Testis (tissue), 3 donors: ENCODE measurements around the gene OR1F1. TPM values are rescaled to one million over a fixed set of nuclear protein-coding genes. Genes with fewer than 3 reads are reported as not detected.

ENCODE experiments used
- DNase-seq: peaks from one replicate; pipeline ENCODE4 v3.0.0-alpha.2; 2019
- H3K27ac ChIP-seq, 2 donors: fragments of 200-600 bp; sonication (generic); one replicate each; pipeline ENCODE4 v1.5.1; 2019
- H3K27me3 ChIP-seq: fragments of 200-600 bp; sonication (generic); one replicate; pipeline ENCODE4 v1.5.1; 2019
- H3K36me3 ChIP-seq: fragments of 200-600 bp; sonication (generic); one replicate; pipeline ENCODE4 v1.5.1; 2017; ENCODE audit warnings: low read depth; ENCODE audit errors: missing control alignments
- H3K4me1 ChIP-seq: fragments of 200-600 bp; sonication (generic); one replicate; pipeline ENCODE4 v1.5.1; 2019
- H3K4me3 ChIP-seq, 2 donors: fragments of 200-600 bp; sonication (generic); one replicate each; pipeline ENCODE4 v1.5.1; 2017 to 2019
- H3K9me3 ChIP-seq: fragments of 200-600 bp; sonication (generic); one replicate; pipeline ENCODE4 v1.5.1; 2017
- POLR2A ChIP-seq: fragments of 450-650 bp; IDR thresholded peaks from one replicate; pipeline ENCODE4 v1.6.1; 2017; ENCODE audit warnings: antibody characterized with exemption, mild to moderate bottlenecking, moderate library complexity
- WGBS, 2 donors: methylation state at CpG; one replicate each; pipeline ENCODE4 v1.1.5; 2018; 5-methylcytosine and 5-hydroxymethylcytosine counted together
- intact Hi-C: fragments of 100-400 bp; cut with DNase I; formaldehyde crosslinking; loops from one replicate; pipeline ENCODE4 v1.15.1; 2023; ENCODE audit warnings: low total_unique reads
- polyA plus RNA-seq: library from polyadenylated mRNA; stranded (reverse); fragments of 350-450 nt; fragmentation: Illumina TruSeq; extraction: RNeasy Lipid Tissue Mini Kit (QIAGEN cat#74804); gene quantifications from one replicate; pipeline ENCODE4 v1.2.3, GENCODE V29; 2014; ENCODE audit warnings: low read depth, low replicate concordance; ENCODE audit not compliant: insufficient read depth
- total RNA-seq, 2 donors: library from RNA; depleted of rRNA; stranded (reverse); fragments of >200 nt; gene quantifications; one replicate each; pipeline ENCODE4 v1.2.3, GENCODE V29; 2016
- TF ChIP-seq, protein P1 (sequence below), 3 experiments: fragments of 450-650 bp in 2 of 3; fragments of 200-600 bp in 1 of 3; sonication (generic) in 1 of 3; IDR thresholded peaks; one replicate each; pipeline ENCODE4 v1.5.1; 2016 to 2019; ENCODE audit warnings: antibody characterized with exemption in 3 of 3, mild to moderate bottlenecking in 2 of 3, moderate library complexity in 1 of 3

The OR1F1 gene
- total and polyA plus RNA-seq, 3 donors from 2014 or later = not detected

DNA sequence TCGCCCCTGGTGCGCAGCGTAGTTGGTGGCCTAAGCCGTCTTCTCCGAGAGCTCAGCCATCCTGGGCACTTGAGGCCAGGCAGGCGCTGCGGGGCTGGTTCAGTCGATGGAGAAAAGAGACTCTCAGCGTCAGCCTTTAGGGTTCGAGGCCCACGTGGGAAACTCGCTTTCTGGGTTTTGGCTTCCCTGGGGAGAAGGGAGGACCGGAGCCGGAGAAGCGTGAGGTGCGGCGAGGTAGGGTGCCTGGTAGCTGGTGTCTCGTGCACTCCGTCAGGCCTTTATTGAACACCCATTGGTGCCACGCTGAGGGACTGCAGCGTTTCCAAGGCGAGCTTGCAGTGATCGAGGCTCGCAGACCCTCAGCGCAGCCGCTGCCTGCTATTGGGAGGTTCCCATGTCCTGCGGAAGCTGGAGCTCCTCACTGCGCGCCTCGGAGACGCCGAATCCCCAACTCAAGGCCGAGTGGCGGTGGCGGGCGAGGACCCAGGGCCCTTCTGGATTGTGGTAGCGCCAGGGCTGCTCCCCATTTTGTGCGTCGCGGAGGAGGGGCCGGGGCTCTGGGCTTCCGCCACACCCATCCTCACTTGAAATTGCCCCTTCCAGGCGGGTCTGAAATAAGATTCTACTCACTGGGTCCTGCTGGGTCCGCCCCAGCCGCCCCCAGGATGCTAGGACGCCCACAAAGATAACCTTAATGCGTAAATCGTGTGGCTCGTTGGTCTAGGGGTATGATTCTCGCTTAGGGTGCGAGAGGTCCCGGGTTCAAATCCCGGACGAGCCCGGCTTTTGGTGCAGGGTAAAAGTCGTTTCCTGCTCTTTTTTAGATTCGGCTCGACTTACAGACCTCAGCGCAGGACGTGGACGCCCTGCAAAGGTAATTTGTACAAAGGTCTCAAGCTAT is 1.2 kb downstream of the OR1F1 start:
- Histone ChIP-seq H3K4me1 (no peaks in the 10 kb centered on the region), H3K27ac (no peak overlapping the region), H3K27me3 (no peaks in the 10 kb centered on the region), H3K36me3 (no peaks in the 10 kb centered on the region), H3K9me3 (no peaks in the 10 kb centered on the region), H3K4me3 (peak overlapping the region in 1 of 2 donors; percentile 8)
- 2% methylated on average over 11 to 60 of the region's 61 CpGs for WGBS, 2 donors
- no peak for TF ChIP-seq POLR2A
- TF ChIP-seq, protein P1, sequence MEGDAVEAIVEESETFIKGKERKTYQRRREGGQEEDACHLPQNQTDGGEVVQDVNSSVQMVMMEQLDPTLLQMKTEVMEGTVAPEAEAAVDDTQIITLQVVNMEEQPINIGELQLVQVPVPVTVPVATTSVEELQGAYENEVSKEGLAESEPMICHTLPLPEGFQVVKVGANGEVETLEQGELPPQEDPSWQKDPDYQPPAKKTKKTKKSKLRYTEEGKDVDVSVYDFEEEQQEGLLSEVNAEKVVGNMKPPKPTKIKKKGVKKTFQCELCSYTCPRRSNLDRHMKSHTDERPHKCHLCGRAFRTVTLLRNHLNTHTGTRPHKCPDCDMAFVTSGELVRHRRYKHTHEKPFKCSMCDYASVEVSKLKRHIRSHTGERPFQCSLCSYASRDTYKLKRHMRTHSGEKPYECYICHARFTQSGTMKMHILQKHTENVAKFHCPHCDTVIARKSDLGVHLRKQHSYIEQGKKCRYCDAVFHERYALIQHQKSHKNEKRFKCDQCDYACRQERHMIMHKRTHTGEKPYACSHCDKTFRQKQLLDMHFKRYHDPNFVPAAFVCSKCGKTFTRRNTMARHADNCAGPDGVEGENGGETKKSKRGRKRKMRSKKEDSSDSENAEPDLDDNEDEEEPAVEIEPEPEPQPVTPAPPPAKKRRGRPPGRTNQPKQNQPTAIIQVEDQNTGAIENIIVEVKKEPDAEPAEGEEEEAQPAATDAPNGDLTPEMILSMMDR (IDR thresholded peaks at IDR 0.05) = no peak
- DNase-seq = no peak
- intact Hi-C loops = no loop called here

DNA sequence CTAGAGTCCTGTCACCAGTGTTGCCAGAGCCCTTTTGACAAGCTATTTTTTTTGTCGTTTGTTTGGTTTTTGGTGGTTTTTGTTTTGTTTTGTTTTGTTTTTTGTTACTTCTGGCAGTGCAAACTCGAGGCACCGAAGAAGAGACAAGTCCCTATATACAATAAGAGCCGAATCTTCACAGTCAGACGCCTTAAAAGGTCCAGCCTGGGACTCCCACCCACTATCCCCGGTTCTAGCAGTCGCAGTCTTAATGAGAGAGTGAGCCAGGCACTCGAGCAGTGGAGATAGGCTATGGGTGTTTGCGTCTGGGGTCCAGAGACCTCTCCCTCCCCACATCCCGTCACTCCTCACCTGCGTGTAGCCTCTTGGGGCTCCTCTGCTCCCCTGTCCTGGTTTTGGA is 1.9 kb downstream of the OR1F1 start:
- no peaks in the 10 kb centered on the region for H3K9me3 ChIP-seq
- WGBS, 2 donors = 7 to 13% methylated on average over 11 of the region's 11 CpGs
- no peaks in the 10 kb centered on the region for H3K36me3 ChIP-seq
- no peak for DNase-seq
- TF ChIP-seq, protein P1 (IDR thresholded peaks at IDR 0.05) = no peak
- TF ChIP-seq POLR2A = no peak
- no peak overlapping the region for H3K27ac ChIP-seq
- H3K27me3 ChIP-seq = no peaks in the 10 kb centered on the region
- no peak overlapping the region for H3K4me3 ChIP-seq
- intact Hi-C loops = no loop called here
- H3K4me1 ChIP-seq = no peaks in the 10 kb centered on the region

DNA sequence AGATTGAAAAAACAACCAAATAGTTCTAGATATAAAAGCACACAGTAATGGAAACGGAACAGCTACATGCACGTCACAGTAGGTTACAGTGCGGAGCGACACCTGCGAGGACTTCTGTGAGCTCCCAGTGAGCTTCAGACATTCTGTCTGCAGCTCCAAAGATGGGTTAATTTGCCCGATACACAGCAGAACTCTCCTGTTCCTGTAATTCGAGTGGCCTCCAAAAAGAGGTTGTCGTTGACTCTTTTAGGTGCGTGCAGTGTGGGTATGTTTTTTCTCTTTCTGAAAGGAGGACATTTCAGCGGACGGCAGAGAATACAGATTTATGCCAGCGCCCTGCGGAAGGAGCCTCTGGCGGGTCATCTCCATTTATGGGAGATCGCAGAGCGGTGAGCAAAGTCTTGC is 2.9 kb downstream of the OR1F1 start:
- peak overlapping the region in 1 of 2 donors; percentile 26 for H3K4me3 ChIP-seq
- DNase-seq = no peak
- no peak overlapping the region for H3K27ac ChIP-seq
- no peaks in the 10 kb centered on the region for H3K36me3 ChIP-seq
- no peaks in the 10 kb centered on the region for H3K27me3 ChIP-seq
- H3K4me1 ChIP-seq = no peaks in the 10 kb centered on the region
- WGBS, 2 donors = 3 to 8% methylated on average over 16 of the region's 16 CpGs
- no peak for TF ChIP-seq POLR2A
- TF ChIP-seq, protein P1 (IDR thresholded peaks at IDR 0.05) = no peak
- H3K9me3 ChIP-seq = no peaks in the 10 kb centered on the region
- intact Hi-C loops = no loop called here

DNA sequence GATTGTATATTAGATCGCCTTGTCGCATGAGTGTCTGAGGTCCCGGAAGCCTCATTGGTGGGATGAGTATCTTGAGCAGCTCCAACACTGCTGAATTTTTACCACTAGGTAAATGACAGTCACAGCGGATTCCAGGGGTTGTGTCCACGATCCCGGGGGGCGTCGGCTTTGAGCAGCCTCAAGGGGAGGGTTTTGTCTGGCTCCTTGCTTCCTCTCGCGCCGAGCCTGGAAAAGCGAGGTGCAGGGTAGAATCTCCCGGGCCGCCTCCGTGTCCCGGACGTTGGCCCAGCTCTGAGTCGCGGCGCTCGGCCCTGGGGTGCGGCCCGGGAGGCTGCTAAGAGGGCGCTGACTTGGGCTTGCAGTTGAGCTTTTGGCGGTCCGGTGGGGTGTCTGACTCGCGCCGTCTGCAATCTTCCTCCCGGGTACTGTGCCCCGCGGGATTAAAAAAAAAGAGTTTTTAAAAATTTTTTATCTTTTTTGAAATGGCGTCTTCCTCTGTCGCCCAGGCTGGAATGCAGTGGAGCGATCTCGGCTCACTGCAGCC is 4.5 kb downstream of the OR1F1 start:
- Histone ChIP-seq H3K4me3 (no peak overlapping the region), H3K36me3 (no peaks in the 10 kb centered on the region), H3K4me1 (no peaks in the 10 kb centered on the region), H3K27ac (no peak overlapping the region), H3K27me3 (no peaks in the 10 kb centered on the region), H3K9me3 (no peaks in the 10 kb centered on the region)
- TF ChIP-seq, protein P1 (IDR thresholded peaks at IDR 0.05) = no peak
- TF ChIP-seq POLR2A = no peak
- no peak for DNase-seq
- WGBS, 2 donors = 37 to 39% methylated on average over 17 to 36 of the region's 36 CpGs
- intact Hi-C loops = no loop called here
